Activated CD4-positive, alpha-beta T cell treated with anti-CD3 and anti-CD28 coated beads, Interleukin-2, amount 50 U/mL, for 1 hour (primary cell): Measurements from ENCODE around the gene PNKP.

Experiments used
- DNase-seq: peaks from one replicate; pipeline ENCODE4 v3.0.0-alpha.2; 2020

The PNKP gene

GRCh38 chr19:49889687-49890348 lies 22.4 kb upstream of the PNKP start:
- DNase-seq = peak; percentile 72

DNA sequence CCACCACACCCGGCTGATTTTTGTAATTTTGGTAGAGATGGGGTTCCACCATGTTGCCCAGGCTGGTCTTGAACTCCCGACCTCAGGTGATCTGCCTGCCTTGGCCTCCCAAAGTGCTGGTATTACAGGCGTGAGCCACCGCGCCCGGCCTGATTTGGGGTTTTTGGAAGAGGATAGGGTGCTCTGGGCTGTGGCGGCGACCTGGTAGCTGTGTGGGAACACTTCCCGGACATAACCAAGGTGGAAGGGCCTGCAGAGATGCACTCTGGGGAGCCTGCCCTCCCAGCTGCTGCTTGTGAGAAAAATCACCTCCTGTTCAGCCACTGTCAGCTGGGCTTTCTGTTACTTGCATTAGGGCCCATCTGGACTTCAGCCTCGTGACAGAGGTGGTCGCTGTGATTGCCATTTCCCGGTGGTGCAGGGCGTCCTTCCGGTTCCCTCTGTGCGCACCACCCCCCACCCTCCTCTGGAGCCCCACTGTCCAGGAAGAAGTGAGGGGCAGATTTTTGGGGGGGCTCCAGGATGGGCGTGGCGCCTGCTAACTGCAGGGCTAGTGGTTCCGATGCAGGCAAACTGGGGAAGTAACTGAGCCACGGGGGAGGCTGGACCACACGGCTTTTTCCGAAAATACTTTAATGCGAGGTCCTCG lies 21.8 kb upstream of the PNKP start:
- no peak for DNase-seq

GRCh38 chr19:49888510-49888824 lies 21.1 kb upstream of the PNKP start:
- no peak for DNase-seq

DNA sequence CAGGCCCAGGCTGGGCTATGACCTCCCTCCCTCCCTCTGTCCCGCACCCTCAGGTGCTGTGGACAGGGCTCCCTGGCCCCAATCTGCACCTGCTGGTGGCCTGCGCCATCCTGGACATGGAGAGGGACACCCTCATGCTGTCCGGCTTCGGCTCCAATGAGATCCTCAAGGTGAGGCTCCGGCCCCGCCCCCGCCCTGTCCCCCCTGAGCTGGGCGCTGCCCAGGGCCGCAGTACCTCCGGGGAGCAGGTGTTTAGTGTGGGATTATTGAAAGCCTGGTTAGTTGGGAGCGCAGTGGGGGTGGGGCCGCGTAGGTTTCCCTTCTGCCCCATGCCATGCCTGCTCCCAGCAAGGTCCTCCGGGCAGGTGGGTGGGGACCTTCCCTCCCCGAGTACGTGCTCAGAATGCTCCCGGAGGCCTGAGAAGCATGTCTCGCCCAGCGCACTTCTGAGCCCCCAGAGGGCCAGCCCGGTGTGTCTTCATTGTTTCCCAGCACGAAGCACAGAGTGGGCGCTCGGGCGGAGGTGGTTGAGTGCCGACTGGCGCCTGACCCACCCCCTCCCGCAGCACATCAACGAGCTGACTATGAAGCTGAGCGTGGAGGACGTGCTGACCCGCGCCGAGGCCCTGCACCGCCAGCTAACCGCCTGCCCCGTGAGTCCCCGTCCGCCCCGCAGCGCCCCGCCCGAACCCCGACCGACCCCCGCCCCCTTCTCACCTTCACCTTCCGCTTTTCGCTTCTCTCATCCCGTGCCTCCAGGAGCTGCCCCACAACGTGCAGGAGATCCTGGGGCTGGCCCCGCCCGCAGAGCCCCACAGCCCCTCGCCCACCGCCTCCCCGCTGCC lies 20.5 kb upstream of the PNKP start:
- no peak for DNase-seq

- no peak for DNase-seq
Observed at GRCh38 chr19:49887037-49887664, 19.8 kb upstream of the PNKP start.

- DNase-seq = no peak
Observed at GRCh38 chr19:49884760-49885159, 17.4 kb upstream of the PNKP start.

DNA sequence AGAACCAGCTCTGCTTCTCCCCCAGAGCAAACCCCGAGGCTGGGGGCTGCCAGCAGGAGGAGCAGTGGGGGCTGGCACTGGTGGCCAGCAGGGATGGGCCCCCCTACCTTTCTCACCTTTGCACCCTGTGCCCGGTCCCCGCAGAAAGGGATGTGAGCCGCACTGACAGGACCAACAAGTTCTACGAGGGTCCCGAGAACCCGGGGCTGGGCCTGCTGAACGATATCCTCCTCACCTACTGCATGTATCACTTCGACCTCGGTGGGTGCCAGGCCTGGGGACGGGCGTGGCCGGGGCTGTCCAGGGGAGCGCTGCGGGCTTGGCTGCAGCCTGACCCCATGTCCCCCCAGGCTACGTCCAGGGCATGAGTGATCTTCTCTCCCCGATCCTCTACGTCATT lies 16.7 kb upstream of the PNKP start:
- DNase-seq = no peak

DNA sequence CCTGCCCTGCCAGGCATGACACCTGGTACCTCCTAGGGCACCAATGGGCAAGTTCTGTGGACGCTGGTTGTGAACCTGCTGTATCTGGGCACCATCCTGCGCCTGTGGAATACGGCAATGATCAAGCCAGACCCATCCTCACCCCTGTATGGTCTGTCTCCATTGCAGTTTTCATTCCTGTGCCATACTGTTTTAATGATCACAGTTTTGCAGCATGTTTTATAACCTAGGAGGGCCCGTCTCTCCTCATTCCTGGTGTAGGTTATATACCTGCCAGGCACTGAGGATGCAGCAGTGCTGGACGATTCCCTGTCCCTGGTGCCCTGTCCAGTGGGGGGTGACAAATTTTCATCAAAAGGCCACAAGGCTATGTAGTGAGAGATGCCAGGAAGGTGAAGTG lies 15.7 kb upstream of the PNKP start:
- DNase-seq = no peak

DNA sequence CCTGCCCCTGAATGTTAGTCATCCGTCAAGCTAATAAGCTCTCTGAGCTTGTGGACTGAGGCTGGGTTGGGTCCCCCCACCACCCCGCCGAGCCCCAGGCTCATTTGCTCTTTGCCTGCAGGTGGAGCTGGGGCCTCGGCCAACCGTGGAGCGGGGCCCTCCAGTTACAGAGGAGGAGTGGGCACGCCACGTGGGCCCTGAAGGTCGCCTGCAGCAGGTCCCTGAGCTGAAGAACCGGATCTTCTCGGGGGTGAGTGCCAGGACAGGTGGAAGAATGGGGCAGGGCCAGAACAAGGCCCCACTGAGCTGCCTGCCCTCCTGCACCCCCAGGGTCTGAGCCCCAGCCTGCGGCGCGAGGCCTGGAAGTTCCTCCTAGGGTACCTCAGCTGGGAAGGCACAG lies 15.3 kb upstream of the PNKP start:
- DNase-seq = no peak

- DNase-seq = no peak
Observed at GRCh38 chr19:49881672-49882394, 14.5 kb upstream of the PNKP start.

DNA sequence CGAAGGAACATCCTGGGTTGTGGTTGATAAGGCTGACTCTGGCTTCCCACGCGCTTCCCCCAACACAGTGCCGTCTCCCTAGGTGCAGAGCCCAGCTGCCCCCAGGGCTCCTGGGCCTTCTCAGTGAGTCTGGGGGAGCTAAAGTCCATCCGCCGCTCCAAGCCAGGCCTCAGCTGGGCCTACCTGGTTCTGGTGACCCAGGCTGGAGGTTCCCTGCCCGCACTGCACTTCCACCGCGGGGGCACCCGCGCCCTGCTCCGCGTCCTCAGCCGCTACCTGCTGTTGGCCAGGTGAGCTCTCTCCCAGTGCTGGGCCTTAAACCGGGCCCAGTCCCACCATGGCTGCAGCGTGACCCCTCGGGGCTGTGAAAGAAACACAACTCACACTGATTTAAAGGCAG lies 13.8 kb upstream of the PNKP start:
- DNase-seq = no peak

GRCh38 chr19:49880162-49880869 lies 12.9 kb upstream of the PNKP start:
- DNase-seq = no peak

DNA sequence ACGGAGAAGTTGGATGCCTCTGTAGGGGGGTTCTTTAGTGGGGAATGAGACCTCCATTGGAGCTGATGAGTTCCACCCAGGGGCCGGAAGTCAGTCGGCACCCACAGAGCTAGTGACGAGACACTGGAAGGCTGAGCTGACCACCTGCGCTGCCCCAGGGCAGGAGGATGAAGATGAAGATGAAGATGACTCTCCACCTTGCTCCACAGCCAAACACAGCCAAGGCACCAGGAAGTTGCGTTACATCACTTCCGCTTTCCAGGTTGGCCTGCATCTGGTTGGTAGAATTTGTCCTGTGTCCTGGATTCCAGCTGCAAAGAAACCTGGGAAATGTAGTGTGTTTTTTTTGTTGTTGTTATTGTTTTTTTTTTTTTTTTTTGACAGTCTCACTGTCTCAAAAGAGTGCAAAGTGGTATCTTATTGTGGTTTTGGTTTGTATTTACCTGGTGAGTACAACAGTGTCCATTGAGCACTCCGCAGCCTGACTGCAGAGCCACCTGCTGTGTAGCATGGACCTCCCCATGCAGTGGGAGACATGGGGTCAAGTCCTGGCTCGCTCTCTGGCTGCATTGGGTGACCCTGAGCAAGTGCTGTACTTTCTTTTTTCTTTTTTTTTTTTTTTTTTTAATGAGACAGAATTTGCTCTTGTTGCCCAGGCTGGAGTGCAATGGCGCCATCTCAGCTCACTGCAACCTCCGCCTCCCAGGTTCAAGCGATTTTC lies 12.0 kb upstream of the PNKP start:
- DNase-seq = no peak

DNA sequence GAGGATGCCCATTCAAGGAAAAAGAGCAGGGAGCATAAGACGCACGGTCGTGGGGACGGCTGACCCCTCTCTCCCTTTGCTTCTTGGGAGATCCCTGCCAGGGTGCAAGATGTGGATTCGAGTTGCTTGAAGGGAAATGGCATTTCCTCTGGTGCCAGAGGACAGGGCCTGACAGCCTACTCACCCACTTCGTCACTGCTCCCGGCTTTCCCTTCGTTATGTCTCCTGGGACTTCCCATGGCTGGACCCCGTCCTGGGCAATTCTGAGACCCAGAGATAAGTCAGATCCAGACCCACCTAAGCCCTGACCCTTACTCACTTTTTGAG lies 11.3 kb upstream of the PNKP start:
- no peak for DNase-seq

GRCh38 chr19:49877879-49878743 lies 10.7 kb upstream of the PNKP start:
- DNase-seq = peak; percentile 98

GRCh38 chr19:49877020-49877878 lies 9.9 kb upstream of the PNKP start, which contains the start of the genes AKT1S1 and TBC1D17:
Gene AKT1S1, minus strand, starts transcription at chr19:49877355. Its CDS starts 4,060 bp downstream, at chr19:49873295.
Gene TBC1D17, plus strand, starts transcription at chr19:49877702. Its CDS starts 22 bp downstream, at chr19:49877724.
- peak; percentile 96 for DNase-seq

- peak; percentile 97 for DNase-seq
Observed at GRCh38 chr19:49876422-49877019, 9.1 kb upstream of the PNKP start.

DNA sequence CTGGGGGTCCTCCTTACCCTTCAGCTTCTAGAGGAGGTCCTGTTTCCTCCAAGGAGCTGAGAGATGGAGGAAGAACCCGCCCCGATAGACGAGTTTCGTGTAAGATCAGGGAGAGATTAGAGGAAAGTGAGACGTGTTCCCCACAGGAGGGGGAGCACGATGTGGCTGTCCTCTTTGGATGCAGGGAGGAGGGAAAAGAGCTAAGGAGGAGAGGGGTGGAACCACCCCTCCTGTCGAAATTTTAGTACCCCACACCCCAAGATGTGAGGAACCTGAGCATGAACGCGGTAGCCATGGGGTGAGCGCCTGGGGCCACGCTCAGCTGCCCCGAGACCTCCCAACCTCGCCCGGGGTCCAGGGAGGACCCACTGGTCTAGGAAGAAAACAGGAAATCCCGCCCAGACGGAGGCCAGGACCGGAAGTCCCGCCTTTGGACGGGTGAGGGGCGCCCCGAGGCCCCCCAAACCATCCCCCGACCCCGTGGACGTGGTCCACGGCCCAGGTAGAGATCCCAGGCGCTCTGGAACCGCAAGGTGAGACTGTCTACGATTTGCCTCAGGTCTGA lies 8.6 kb upstream of the PNKP start:
- DNase-seq = peak; percentile 44

GRCh38 chr19:49875177-49875576 lies 7.8 kb upstream of the PNKP start:
- DNase-seq = no peak
